H9 (cell line): Measurements from ENCODE around the gene PSMA3. TPM values are rescaled to one million over a fixed set of nuclear protein-coding genes. Genes with fewer than 3 reads are reported as not detected.

Experiments
- DNase-seq: peaks from one replicate; pipeline ENCODE4 v3.0.0-alpha.2; 2017
- H2AFZ ChIP-seq: one replicate; pipeline ENCODE4 v1.6.1; 2013; ENCODE audit warnings: mild to moderate bottlenecking, low read length, control low read depth, moderate library complexity
- H2AK5ac ChIP-seq: 2 replicates; pipeline ENCODE4 v1.6.1; 2013; ENCODE audit warnings: low read length, control low read depth, mixed read lengths; ENCODE audit not compliant: insufficient read length
- H2BK120ac ChIP-seq: one replicate; pipeline ENCODE4 v1.6.1; 2013; ENCODE audit warnings: low read depth, mild to moderate bottlenecking, low read length, control low read depth, inconsistent platforms; ENCODE audit not compliant: poor library complexity, severe bottlenecking
- H2BK12ac ChIP-seq: 2 replicates; pipeline ENCODE4 v1.6.1; 2013; ENCODE audit warnings: low read length, control low read depth, mixed read lengths, low read depth; ENCODE audit not compliant: insufficient read length
- H2BK15ac ChIP-seq: 2 replicates; pipeline ENCODE4 v1.6.1; 2013; ENCODE audit warnings: low read depth, low read length, control low read depth
- H2BK20ac ChIP-seq: one replicate; pipeline ENCODE4 v1.6.1; 2013; ENCODE audit warnings: low read depth, mild to moderate bottlenecking, low read length, control low read depth, inconsistent platforms; ENCODE audit not compliant: poor library complexity, severe bottlenecking
- H2BK5ac ChIP-seq: 2 replicates; pipeline ENCODE4 v1.6.1; 2013; ENCODE audit warnings: low read length, control low read depth, mixed read lengths; ENCODE audit not compliant: insufficient read length
- H3K14ac ChIP-seq: 2 replicates; pipeline ENCODE4 v1.6.1; 2013; ENCODE audit warnings: low read length, control low read depth; ENCODE audit not compliant: insufficient read depth
- H3K18ac ChIP-seq: 2 replicates; pipeline ENCODE4 v1.6.1; 2013; ENCODE audit warnings: low read depth, mild to moderate bottlenecking, mixed read lengths, low read length, control low read depth; ENCODE audit not compliant: insufficient read length
- H3K23ac ChIP-seq: 2 replicates; pipeline ENCODE4 v1.6.1; 2013; ENCODE audit warnings: low read length, control low read depth, mixed read lengths, low read depth; ENCODE audit not compliant: insufficient read length
- H3K23me2 ChIP-seq: 2 replicates; pipeline ENCODE4 v1.6.1; 2013; ENCODE audit warnings: low read depth, mild to moderate bottlenecking, mixed read lengths, low read length, control low read depth; ENCODE audit not compliant: insufficient read length, poor library complexity, severe bottlenecking
- H3K27ac ChIP-seq: 2 replicates; pipeline ENCODE4 v1.5.1; 2013; ENCODE audit warnings: low read length, control low read depth, mixed read lengths, low read depth; ENCODE audit not compliant: insufficient read length
- H3K27me3 ChIP-seq: 2 replicates; pipeline ENCODE4 v1.6.1; 2013; ENCODE audit warnings: low read length, control low read depth, inconsistent platforms; ENCODE audit not compliant: insufficient read depth
- H3K4ac ChIP-seq: 2 replicates; pipeline ENCODE4 v1.6.1; 2013; ENCODE audit warnings: low read depth, mild to moderate bottlenecking, control low read depth, inconsistent platforms, low read length, moderate library complexity
- H3K4me1 ChIP-seq: 2 replicates; pipeline ENCODE4 v1.6.1; 2013; ENCODE audit warnings: low read length, control low read depth, inconsistent platforms; ENCODE audit not compliant: insufficient read depth
- H3K4me2 ChIP-seq: 2 replicates; pipeline ENCODE4 v1.6.1; 2013; ENCODE audit warnings: low read length, control low read depth, mixed read lengths; ENCODE audit not compliant: insufficient read length, insufficient read depth
- H3K56ac ChIP-seq: 2 replicates; pipeline ENCODE4 v1.6.1; 2013; ENCODE audit warnings: low read depth, mild to moderate bottlenecking, mixed read lengths, low read length, control low read depth; ENCODE audit not compliant: insufficient read length
- H3K79me1 ChIP-seq: 2 replicates; pipeline ENCODE4 v1.6.1; 2013; ENCODE audit warnings: low read depth, mild to moderate bottlenecking, moderate library complexity, low read length, control low read depth, inconsistent platforms; ENCODE audit not compliant: insufficient read depth, poor library complexity, severe bottlenecking
- H3K79me2 ChIP-seq: 2 replicates; pipeline ENCODE4 v1.6.1; 2013; ENCODE audit warnings: low read length, control low read depth, inconsistent platforms; ENCODE audit not compliant: insufficient read depth
- H3K9ac ChIP-seq: 2 replicates; pipeline ENCODE4 v1.6.1; 2013; ENCODE audit warnings: low read length, control low read depth, mixed read lengths; ENCODE audit not compliant: insufficient read length; ENCODE audit errors: extremely low read depth
- H3K9me3 ChIP-seq: one replicate; pipeline ENCODE4 v1.6.1; 2013; ENCODE audit warnings: low read depth, low read length, inconsistent platforms; ENCODE audit not compliant: control insufficient read depth
- H3T11ph ChIP-seq: one replicate; pipeline ENCODE4 v1.6.1; 2013; ENCODE audit warnings: mild to moderate bottlenecking, low read length, control low read depth, inconsistent platforms
- H4K20me1 ChIP-seq: one replicate; pipeline ENCODE4 v1.6.1; 2013; ENCODE audit not compliant: control insufficient read depth, insufficient read length, insufficient read depth
- H4K5ac ChIP-seq: 2 replicates; pipeline ENCODE4 v1.6.1; 2013; ENCODE audit warnings: low read depth, mild to moderate bottlenecking, mixed read lengths, low read length, control low read depth; ENCODE audit not compliant: insufficient read length
- H4K8ac ChIP-seq: replicated peaks from 2 replicates; pipeline ENCODE4 v1.6.1; 2013; ENCODE audit warnings: low read length, control low read depth, mixed read lengths, low read depth; ENCODE audit not compliant: insufficient read length
- H4K91ac ChIP-seq: 2 replicates; pipeline ENCODE4 v1.6.1; 2013; ENCODE audit warnings: low read depth, mild to moderate bottlenecking, moderate library complexity, mixed read lengths, low read length, control low read depth; ENCODE audit not compliant: insufficient read length
- H3K27ac Mint-ChIP-seq, 3 experiments: 2 replicates in 2 of 3; 3 replicates in 1 of 3; pipeline ENCODE4 v1.8.0; 2020 to 2021; ENCODE audit warnings: mixed read lengths in 3 of 3, mild to moderate bottlenecking in 1 of 3, moderate library complexity in 1 of 3
- H3K27me3 Mint-ChIP-seq: 2 replicates; pipeline ENCODE4 v1.8.0; 2021; ENCODE audit warnings: low read depth, mild to moderate bottlenecking, moderate library complexity, mixed read lengths
- H3K36me3 Mint-ChIP-seq, 3 experiments: 2 replicates in 2 of 3; 3 replicates in 1 of 3; pipeline ENCODE4 v1.8.0; 2020 to 2021; ENCODE audit warnings: low read depth in 3 of 3, mixed read lengths in 3 of 3; ENCODE audit not compliant: insufficient read depth in 1 of 3
- H3K4me1 Mint-ChIP-seq, 2 experiments: 2 replicates each; pipeline ENCODE4 v1.8.0; 2020; ENCODE audit warnings: mixed read lengths in 2 of 2
- H3K4me3 Mint-ChIP-seq, 2 experiments: 2 replicates in 1 of 2; 3 replicates in 1 of 2; pipeline ENCODE4 v1.8.0; 2020 to 2021; ENCODE audit warnings: mild to moderate bottlenecking in 2 of 2, mixed read lengths in 2 of 2, moderate library complexity in 1 of 2
- H3K9me3 Mint-ChIP-seq, 2 experiments: 2 replicates in 1 of 2; 3 replicates in 1 of 2; pipeline ENCODE4 v1.8.0; 2020; ENCODE audit warnings: mild to moderate bottlenecking in 2 of 2, mixed read lengths in 2 of 2, moderate library complexity in 1 of 2
- WGBS: extraction: QIAGEN DNeasy Blood & Tissue Kit; methylation state at CpG from one replicate; pipeline ENCODE4 v1.1.7; 2013; ENCODE audit warnings: missing lambda C conversion rate, low lambda C conversion rate, mixed read lengths; ENCODE audit not compliant: insufficient read length; ENCODE audit errors: extremely low coverage; 5-methylcytosine and 5-hydroxymethylcytosine counted together
- total RNA-seq: library from RNA; stranded (reverse); gene quantifications from 2 replicates; pipeline ENCODE4 v1.2.1, GENCODE V29; 2021
- TF ChIP-seq, protein P1 (sequence below): fragments of 200-600 bp; sonication (generic); conservative IDR thresholded peaks from 3 replicates; pipeline ENCODE4 v1.8.0; 2021; ENCODE audit warnings: antibody characterized with exemption, mild to moderate bottlenecking

Gene PSMA3
- total RNA-seq, 1 experiment from 2014 or later: 342 TPM

DNA sequence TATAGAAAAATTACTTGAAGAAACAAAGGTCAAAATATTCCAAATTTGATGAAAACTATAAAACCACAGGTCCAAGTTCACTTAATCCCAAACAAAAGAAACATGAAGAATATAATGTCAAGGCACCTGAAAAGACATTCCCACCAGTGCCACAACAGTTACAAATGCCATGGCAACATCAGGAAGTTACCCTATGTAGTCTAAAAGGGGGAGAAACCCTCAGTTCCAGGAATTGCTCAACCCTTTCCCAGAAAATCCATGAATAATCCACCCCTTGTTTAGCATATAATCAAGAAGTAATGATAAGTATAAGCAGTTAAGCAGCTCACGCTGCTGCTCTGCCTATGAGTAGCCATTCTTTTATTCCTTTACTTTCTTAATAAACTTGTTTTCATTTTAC, 48.4 kb upstream of the PSMA3 start:
- no peaks in the 10 kb centered on the region for H3K36me3 Mint-ChIP-seq
- Histone ChIP-seq H2BK120ac (no peak overlapping the region), H3K4ac (no peak overlapping the region), H3K18ac (no peak overlapping the region), H2AK5ac (no peak overlapping the region), H3T11ph (no peak overlapping the region), H2AFZ (no peak overlapping the region), H3K4me1 (no peaks in the 10 kb centered on the region), H4K5ac (no peak overlapping the region), H3K14ac (no peak overlapping the region), H3K27ac (no peak overlapping the region), H3K79me2 (no peaks in the 10 kb centered on the region; the same call in 1 of the 2 replicates), H2BK5ac (no peak overlapping the region), H2BK20ac (no peak overlapping the region), H3K56ac (no peak overlapping the region), H3K23ac (no peak overlapping the region), H3K9me3 (no peaks in the 10 kb centered on the region), H2BK15ac (no peak overlapping the region), H2BK12ac (no peak overlapping the region), H4K20me1 (no peaks in the 10 kb centered on the region), H3K9ac (no peak overlapping the region), H4K8ac (no peak overlapping the region), H3K23me2 (peaks cover 4% of the 10 kb centered on the region), H3K79me1 (no peaks in the 10 kb centered on the region), H3K27me3 (no peaks in the 10 kb centered on the region), H4K91ac (no peak overlapping the region), H3K4me2 (no peak overlapping the region)
- peaks cover 15 to 18% of the 10 kb centered on the region in 2 experiments for H3K4me1 Mint-ChIP-seq
- WGBS: no CpG with 5 or more reads among the region's 1 CpG
- H3K27me3 Mint-ChIP-seq: no peaks in the 10 kb centered on the region; the same call in 1 of the 2 replicates
- no peak overlapping the region for H3K27ac Mint-ChIP-seq
- no peak overlapping the region for H3K4me3 Mint-ChIP-seq
- TF ChIP-seq, protein P1, sequence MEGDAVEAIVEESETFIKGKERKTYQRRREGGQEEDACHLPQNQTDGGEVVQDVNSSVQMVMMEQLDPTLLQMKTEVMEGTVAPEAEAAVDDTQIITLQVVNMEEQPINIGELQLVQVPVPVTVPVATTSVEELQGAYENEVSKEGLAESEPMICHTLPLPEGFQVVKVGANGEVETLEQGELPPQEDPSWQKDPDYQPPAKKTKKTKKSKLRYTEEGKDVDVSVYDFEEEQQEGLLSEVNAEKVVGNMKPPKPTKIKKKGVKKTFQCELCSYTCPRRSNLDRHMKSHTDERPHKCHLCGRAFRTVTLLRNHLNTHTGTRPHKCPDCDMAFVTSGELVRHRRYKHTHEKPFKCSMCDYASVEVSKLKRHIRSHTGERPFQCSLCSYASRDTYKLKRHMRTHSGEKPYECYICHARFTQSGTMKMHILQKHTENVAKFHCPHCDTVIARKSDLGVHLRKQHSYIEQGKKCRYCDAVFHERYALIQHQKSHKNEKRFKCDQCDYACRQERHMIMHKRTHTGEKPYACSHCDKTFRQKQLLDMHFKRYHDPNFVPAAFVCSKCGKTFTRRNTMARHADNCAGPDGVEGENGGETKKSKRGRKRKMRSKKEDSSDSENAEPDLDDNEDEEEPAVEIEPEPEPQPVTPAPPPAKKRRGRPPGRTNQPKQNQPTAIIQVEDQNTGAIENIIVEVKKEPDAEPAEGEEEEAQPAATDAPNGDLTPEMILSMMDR: no peak
- DNase-seq: no peak
- no peaks in the 10 kb centered on the region for H3K9me3 Mint-ChIP-seq
